Measurements from ENCODE around the gene IL2RA.
A peak's percentile ranks its signal among the peaks of the same experiment; 100 is the strongest.
"Not testable (repeated sequence)": the region's sequence is repeated elsewhere in the genome, so short reads cannot be mapped to it uniquely, and the experiment has no call there.

Gene IL2RA

DNA sequence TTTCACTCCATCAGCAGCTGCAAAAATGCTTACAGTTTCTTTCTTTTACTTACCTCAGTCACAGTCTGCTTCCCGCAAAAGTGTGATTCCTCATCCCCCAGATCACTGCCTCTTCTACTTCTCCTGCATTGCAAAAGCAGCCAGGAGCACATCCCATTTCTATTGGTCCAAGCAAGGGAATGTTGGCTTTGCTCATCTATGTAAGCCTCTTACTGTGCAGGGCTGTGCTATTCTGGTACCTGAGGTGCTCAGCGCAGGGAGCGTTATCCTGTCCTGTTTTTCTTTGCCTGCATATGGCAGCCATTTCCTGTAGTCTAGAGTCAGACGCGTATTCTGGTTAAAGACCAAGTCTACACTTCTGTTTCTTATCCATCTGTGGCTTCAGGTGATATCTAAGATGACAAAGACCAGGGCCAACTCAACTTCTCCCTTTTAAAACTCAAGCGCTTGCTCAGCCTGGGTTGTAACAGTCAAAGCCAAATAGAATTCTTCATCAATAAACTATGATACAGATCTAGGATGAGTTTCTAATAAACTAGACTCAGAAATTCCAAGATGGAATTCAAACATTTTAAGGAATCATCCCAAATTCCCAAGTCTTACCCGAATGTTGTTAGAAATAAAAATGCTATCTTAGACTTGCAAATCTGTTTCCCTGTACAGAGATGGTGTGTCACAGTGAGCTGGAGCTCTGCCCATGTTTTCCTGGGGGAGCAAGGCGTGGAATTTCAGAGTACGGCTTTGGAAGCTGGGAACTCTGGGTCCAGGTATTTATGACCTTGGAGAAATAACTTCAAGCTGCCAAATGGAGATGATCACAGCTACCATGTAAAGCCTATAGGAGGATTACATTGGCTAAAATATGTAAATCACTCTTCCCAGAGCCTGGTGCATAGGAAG is 20.6 kb upstream of the IL2RA start:
- DNase-seq: no peak

DNA sequence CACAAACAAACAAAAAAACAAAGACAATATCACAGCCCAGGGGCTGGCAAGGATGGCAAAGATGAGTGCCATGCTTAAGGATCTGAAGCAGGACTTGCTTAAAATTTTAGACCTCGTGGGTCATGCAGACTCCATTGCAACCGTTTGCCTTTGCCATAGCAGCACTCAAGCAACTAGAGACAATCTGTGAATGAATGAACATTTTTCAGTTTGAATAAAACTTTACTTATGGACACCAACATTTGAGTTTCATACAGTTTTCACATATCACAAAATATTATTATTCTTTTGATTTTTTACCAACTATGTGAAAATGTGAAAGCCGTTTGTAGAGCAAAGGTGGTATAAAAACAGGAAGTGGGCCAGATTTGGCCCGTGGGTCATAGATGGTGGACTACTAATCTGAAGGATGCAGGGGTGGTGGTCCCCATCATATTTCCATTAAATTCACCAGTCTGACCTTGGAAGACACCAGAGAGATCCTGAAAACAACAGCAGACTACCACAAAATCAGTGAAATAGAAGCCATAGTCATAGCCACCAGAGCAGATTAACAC is 18.3 kb upstream of the IL2RA start:
- DNase-seq: no peak

DNA sequence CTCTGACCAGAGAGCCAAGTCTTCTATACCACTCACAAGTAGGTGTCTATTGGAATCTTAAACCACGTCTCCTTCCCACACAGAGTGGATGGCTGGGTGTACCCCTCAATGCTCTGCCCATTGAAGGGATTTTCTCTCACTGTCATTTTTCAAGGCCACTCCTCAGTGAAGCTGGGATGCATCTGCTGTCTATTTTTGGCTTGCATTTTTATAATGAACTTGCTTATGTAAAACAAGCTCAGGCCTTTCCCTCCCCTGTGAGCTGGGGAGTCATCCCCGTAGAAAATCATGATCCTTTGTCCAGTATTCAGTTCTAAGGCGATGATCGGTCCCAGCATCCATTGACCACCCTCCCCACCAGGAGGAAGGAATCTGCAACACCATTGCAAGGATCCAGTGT is 16.9 kb upstream of the IL2RA start:
- DNase-seq: no peak

DNA sequence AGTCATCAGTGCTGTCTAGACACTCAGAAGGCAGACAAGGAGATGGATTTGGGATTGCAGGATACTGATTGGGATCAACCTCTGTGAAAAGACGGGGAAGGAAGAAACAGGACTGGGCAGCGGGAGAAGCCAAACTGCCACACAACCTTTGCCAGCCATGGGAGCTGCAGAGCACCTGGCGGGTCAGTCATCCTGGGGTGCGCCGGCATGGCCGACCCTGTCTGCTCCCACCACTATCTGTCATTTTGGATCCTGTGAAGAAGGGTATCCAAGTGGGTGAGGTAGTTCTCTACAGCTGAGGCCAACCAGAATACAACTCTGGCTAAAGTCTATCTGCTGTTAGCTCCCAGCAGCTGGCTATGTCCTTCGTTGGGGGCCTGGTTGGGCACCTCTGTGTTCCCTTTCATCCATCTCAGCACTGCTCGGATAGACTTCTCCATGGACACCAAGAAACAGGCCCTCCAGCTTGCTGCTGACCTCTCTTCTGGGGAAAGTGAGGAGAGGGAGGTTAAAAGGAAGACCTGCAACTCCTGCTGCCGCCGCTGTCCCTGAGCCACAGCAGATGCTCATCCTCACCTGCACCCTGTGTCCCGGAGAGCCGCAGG is 15.0 kb upstream of the IL2RA start:
- DNase-seq: no peak

DNA sequence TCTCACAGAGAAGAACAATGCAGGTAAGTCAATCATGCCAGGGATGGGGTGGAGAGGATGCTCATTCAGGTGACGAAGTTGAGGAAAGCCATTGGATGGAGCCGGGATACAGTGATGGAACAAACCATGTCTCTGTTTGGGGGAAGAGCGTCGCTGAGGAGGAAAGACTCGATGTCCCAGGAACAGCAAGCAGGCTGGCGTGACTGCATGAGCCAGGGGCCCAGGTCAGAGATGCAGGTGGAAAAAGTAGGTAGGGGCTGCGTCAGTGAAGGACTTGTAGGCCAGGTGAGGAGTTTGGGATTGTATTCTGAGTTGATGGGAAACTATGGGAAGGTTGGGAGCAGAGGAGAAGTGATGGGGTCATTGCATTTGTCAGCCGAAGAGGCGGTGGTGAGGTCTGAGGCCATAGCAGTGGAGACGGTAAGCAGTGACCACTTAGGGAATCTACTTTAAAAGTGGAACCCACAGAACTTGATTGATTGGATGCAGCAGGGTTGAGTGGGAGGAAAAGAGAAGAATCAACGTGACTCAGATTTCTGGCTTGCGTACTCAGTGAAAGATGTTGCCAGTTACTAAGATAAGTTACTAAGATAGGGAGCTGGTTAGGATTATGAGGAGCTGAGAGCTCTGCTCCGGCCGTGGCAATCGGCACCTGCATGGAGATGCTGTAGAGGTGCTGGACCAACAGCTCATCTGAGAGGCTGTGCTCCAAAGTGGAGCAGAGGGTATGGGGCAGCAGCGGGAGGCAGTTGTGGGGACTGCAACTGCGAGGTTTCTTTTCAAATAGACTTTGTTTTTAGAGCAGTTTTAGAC is 12.5 kb upstream of the IL2RA start:
- peak; percentile 89 for DNase-seq

DNA sequence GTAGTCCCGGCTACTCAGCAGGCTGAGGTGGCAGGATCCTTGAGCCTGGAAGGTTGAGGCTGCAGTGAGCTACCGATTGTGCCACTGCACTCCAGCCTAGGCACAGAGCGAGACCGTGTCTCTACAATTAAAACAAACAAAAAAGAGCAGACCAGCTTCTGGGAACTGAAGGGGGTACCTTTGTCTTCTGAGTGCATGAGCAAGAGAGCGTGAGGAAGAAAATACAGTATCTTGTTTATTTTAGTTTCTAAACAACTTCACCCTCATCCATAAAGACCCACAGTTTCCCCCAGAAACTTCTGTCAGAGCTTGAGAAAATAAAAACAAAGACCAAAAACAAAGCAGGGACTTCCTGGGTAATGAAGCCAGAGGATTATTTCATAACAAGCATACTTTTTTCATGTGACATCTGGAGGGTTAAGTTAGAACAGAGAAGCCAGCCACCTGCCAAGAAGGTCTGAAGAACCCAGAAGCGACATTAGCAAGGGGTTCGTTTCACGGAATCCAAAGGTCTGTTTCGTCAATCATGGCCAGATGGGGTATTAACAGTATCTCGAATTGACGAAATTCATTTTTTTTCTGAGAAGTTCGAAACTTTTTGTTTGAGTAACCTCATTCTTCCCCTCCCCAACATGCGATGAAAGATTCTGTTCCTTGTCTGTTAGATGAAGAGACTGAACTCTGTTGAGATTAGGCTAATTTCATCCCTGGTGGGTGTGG is 10.2 kb upstream of the IL2RA start:
- DNase-seq: peak; percentile 88

DNA sequence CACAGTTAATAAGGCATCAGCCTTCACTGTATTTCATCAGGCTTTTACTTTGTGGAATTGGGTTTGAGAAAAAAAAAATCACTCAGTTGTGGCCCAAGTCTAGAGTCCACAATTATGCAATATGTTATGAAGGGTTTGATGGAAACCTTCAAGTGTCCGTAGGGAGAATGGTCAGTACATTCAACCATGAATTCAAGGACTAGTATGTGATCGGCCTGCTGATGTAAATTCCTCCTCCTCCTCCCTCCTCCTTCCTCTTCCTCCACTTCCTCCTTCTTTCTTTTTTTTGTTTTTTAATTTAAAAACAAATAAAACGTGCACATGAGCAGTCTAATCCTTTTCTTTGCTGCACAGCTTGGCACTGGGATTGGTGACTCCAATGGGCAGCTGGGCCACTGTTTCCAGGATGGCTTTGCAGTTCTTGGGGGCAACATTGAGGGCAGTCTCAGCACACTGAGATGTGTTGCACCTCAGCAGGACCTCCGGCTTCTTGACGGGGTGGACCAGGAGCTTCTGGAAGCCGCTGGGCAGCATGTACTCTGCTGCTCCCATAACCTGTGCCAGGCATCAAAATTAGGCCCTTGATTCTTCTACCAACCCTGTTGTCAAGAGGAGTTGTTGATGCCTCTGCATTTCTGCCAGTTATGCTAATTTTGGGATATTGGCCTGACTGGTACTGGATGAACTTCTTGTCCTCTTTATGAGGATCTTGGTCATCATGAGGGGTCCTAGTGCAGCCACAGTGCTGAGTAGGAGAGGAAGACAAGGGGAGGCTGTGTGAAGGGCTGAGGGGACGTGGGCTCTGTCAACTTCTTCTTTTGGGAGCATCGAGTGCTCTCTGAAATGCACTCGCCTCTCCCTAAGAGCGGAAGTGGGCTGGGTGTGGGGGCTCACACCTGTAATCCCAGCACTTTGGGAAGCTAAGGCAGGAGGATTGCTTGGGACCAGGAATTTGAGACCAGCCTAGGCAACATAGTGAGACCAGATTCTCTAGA is 9.3 kb upstream of the IL2RA start:
- DNase-seq: no peak

DNA sequence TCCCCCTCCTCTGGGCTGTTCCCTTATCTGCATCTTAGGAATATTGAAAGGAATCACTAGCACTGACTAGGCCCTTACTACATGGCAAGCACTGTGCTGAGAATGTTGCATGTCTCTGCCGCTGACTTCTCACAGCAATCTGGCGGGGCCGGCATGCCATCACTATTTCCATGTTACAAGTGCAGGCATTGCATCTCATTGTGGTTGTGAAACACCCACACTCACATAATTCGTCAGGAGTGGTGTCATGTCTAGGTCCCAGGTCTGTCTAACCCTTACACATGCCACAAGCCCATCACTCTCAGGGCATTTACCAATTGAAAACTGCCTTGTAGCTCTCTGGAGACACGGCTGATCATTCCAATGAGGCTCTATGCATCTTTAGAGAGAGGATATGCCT is 8.5 kb upstream of the IL2RA start:
- peak; percentile 93 for DNase-seq

DNA sequence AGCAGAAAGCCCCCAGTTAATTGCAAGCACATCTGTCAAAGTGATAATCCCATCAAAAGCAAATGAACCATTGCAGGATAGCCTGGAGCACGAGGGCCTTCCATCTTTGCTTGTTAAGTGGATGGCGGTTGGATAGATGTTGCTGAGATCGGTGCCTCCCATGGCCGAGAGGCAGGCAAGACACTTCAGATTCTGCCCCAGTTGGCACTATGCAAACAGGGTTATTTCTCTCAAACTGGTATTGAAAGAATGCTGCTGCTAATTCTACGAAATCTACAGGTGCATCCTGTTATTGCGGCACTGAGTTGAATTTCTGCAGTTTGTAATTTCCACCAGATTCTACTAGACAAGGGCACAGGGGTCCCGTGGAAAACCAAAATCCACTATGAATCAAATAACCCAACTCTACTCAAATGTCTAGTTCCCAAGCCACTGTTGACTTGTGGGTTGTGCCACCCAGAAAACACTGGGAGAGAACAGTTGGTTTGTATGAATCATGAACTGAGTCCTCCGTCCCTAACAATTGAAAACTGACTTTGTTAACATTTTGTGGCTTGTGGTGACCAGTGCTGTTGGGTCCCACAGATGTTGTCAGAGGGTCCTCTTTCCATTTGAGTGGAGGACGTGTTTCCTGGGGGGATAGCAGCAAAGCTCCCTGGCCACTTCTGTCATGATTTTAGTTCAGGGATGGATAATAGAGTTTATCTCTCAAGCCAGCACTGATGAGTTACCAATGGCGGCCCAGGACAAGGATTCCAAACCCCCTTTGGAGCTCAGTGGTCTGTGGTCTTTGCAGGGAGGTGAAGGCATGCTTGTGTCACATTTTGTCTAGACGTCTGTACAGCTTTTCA is 7.1 kb upstream of the IL2RA start:
- no peak for DNase-seq

DNA sequence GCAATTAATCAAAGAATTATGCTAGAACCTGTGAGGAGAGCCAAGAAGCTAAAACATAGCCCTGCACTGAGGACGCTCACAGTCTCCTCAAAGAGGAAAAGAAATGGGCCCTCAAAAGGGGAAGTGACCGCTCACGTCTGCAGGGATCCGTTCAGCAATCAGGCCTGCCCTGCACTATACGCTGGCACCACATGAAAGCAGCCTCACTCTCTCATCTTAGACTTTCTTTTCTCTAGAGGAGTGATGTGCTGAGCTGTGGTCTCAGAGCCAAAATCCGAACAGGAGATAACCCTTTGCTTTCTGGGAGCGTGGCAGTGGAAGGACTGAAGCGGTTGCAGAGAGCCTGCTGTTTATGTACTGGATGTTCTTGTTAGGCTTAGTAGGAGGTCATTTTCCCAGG is 6.3 kb upstream of the IL2RA start:
- peak; percentile 84 for DNase-seq

DNA sequence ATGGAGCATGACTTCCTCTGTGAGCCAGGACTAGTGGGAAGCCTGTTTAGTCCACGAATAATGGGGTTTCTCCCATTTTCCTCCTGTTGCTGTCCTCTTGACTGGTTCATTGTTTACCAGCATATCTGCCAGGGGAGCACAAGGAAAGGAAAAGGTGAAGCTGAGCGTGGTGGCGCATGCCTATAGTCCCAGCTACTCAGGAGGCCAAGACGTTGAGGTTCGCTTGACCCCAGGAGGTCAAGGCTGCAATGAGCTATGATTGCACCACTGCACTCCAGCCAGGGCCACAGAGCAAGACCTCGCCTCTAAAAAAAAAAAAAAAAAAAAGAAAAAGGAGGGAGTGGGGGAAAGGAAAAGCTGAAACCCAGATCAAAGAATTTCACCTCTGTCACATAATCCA is 5.8 kb upstream of the IL2RA start:
- no peak for DNase-seq

DNA sequence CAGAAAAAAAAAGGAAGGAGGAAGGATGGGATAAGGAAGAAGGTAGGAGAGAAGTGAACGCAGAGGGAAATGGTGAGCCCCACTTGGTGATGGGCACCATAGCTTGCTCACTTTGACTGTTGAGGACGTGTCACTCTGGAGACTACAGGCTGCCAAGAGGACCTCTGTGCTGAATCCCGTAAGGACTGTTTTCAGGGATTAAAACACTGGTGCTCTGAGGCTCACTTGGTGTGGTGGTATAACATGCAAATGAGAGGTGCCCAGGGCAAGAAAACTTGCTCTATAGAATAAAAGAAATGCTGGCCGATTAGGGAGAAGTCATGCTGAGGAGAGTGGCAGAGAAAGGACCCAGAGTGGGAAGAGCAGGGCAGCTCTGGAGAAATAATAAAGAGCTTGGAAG is 5.3 kb upstream of the IL2RA start:
- no peak for DNase-seq

DNA sequence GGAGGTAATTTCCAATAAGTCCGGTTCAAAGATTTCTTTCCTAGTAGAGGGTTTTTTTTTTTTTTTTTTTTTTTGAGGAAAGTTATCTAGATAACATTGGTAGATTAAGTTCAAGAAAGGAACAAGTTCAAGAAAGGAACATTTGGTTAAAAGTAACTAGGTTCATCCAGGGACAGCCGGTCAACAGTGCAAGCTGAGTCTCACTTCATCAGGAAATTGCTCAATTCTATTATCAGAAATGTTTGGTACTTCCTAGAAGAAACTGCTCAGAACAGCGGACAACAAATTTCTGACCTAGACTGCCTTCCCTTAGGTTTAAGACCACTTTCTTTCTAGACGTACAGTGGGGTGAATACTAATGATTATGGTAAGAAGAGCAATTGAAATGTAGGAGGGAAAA is 3.7 kb upstream of the IL2RA start:
- DNase-seq: peak; percentile 75

DNA sequence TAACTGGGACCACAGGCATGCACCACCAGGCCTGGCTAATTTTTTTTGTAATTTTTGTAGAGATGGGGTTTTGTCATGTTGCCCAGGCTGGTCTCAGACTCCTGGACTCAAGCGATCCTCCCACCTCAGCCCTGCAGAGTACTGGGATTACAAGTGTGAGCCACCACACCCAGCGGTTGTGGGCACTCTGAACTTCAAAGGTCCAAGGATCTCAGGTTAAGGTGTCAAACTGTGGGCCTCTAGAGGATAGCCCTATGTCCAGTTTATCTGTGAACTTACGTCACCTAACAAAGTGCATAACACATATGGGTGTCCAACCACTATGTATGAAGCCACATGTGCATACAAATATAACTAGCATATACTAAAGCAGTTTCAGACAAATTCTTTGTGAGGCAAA is 3.2 kb upstream of the IL2RA start:
- DNase-seq: no peak

DNA sequence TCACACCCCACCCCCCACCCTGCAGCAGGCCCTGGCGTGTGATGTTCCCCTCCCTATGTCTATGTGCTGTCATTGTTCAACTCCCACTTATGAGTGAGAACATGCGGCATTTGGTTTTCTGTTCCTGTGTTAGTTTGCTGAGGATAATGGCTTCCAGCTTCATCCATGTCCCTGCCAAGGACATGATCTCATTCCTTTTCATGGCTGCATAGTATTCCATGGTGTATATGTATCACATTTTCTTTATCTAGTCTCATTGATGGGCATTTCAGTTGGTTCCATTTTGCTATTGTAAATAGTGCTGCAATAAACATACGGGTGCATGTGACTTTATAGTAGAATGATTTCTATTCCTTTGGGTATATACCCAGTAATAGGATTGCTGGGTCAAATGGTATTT is 2.6 kb upstream of the IL2RA start:
- DNase-seq: not testable (repeated sequence)

DNA sequence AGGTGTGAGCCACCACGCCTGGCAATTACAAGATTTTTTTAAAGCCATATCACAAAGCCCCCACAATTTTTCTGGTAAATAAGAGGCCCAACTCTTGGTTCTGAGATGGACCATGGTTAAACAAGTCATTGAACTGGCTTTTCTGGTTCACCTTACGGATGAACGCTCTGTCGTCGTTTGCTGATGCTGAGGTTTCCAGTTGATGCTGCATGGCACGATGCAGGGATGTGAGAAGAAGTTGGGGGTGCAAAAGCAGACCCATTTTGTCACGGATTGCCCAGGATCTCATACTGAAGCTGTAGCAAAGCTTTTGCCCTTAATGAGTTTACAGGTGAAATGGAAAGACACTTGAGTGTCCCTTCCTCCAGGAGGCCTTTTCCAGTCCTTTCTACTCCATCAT is 2.0 kb upstream of the IL2RA start:
- no peak for DNase-seq

DNA sequence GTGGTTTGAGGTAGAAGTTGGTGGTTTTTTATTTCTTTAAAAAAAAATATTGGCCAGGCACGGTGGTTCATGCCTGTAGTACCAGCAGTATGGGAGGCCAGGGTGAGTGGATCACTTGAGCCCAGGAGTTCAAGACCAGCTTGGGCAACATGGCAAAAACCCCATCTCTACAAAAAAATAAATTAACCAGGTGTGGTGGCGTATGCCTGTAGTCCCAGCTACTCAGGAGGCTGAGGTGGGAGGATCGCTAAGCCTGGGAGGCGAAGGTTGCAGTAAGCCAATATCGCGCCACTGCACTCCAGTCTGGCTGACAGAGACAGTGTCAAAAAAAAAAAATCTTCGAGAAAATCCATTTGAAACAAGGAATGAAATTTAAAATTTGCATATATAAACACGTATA is 1.1 kb downstream of the IL2RA start:
- DNase-seq: no peak

DNA sequence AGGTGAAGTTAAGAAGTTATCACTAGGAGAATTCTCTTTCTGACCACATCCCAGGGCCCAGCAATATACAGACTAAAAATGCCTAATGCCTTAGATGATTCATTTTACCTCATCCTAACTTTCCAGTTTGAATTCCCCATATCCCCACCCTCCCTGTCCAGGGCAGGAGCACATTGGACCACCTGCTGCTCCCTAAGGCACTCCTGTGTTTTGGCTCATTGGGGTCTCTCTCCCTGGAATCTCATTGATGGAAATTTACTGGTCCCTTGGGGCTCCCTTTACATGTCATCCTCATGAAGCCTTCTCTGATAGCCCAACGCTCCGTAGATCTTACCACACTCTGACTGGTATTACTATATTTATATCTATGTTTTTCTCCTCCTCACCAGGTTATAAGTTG is 2.7 kb downstream of the IL2RA start:
- DNase-seq: no peak

DNA sequence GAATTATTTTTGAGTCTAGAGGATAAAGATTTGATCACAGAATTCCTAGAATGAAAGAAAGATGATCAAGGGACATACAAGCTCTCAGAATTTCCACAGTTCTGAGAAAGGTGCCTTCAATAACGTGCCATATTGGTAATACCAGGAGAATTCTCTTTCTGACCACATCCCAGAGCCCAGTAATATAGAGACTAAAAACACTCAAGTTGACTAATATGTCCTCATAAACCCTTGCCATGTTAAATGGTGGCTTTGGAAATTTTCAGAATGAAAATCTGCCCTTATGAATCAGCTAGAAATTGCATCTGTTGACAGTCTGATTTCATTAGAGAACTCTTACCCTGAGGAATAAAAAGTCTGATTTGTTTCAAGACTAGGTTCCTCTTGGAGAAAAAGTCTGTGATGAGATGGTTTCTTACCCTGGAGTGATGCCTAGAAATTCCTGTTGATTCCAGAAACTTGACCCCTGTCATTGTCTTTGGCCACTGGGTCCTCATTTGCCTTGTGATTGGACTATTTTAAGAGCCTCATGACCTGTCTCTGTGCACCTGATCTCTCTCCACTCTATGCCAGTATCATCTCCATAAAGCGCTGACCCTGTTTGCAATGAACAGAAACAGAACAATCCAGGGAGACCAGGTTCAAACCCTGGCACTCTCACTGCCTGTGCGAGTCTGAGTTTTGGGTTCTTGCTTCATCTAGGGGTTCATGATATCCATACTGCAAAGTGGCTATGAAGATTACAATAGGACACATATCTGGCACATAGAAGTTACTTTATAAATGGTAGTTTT is 3.3 kb downstream of the IL2RA start:
- peak; percentile 82 for DNase-seq

All from inflammatory macrophage treated with lipopolysaccharide for 4 hours (primary cell).